ENCODE measurements around the gene KIF25.

- no peak for TF ChIP-seq ELK1 (IDR thresholded peaks at IDR 0.05; ENCODE audit: low read depth, low read length)
- no peak for TF ChIP-seq NR3C1 (IDR thresholded peaks at IDR 0.05)
- no peak for TF ChIP-seq HOXA7 (CRISPR knock-in tag; IDR thresholded peaks at IDR 0.05)
These were observed 85.5 kb downstream of the KIF25 start for GRCh38 chr6:168082860-168083513.

All from A549 (cell line).